ENCODE measurements around the gene TWNK.

TWNK gene

GRCh38 chr10:100995181-100995580, 7.8 kb downstream of the TWNK start:
- Histone ChIP-seq H3K79me2 (ENCODE audit: low read length) (peaks cover 12% of the 10 kb centered on the region), H3K9me2 (replicated peaks; ENCODE audit: insufficient read depth, low read length) (no peaks in the 10 kb centered on the region), H3K4me3 (ENCODE audit: low read length) (no peak overlapping the region), H3K4me1 (ENCODE audit: low read length) (peaks cover 13% of the 10 kb centered on the region), H3K4me2 (ENCODE audit: low read depth, low read length) (no peak overlapping the region), H2AFZ (ENCODE audit: low read length) (no peak overlapping the region), H3F3A (ENCODE audit: insufficient read depth, low read length) (peaks cover 36% of the 10 kb centered on the region), H3K27me3 (replicated peaks; ENCODE audit: insufficient read depth, low read length) (no peaks in the 10 kb centered on the region), H3K9me3 (replicated peaks; ENCODE audit: insufficient read depth, low read length) (no peaks in the 10 kb centered on the region), H3K27ac (ENCODE audit: low read length) (no peak overlapping the region), H3K9ac (ENCODE audit: low read length) (no peak overlapping the region), H4K20me1 (ENCODE audit: insufficient read depth, low read length) (no peaks in the 10 kb centered on the region), H3K36me3 (replicated peaks; ENCODE audit: insufficient read depth, low read length) (peaks cover 8% of the 10 kb centered on the region; the same call in 1 of the 2 replicates)
- no peak for DNase-seq
- TF ChIP-seq CTCF (IDR thresholded peaks at IDR 0.05; ENCODE audit: low read length) = no peak
- TF ChIP-seq EZH2phosphoT487 (IDR thresholded peaks at IDR 0.05; ENCODE audit: low read length) = no peak
- no peak for TF ChIP-seq EZH2 (optimal IDR thresholded peaks at IDR 0.05; ENCODE audit: low read depth, low read length)

GRCh38 chr10:100996678-100997359, 9.5 kb downstream of the TWNK start:
- Histone ChIP-seq H3K36me3 (replicated peaks; ENCODE audit: insufficient read depth, low read length) (no peaks in the 10 kb centered on the region), H3K4me3 (ENCODE audit: low read length) (peak overlapping the region; percentile 92), H3F3A (ENCODE audit: insufficient read depth, low read length) (peaks cover 36% of the 10 kb centered on the region), H3K9me2 (replicated peaks; ENCODE audit: insufficient read depth, low read length) (no peaks in the 10 kb centered on the region), H2AFZ (ENCODE audit: low read length) (peak overlapping the region; percentile 98), H3K9me3 (replicated peaks; ENCODE audit: insufficient read depth, low read length) (no peaks in the 10 kb centered on the region), H3K4me2 (ENCODE audit: low read depth, low read length) (peak overlapping the region; percentile 100), H4K20me1 (ENCODE audit: insufficient read depth, low read length) (no peaks in the 10 kb centered on the region), H3K27ac (ENCODE audit: low read length) (peak overlapping the region; percentile 67; the same call in 1 of the 2 replicates), H3K9ac (ENCODE audit: low read length) (peak overlapping the region; percentile 67), H3K4me1 (ENCODE audit: low read length) (peaks cover 13% of the 10 kb centered on the region), H3K79me2 (ENCODE audit: low read length) (no peaks in the 10 kb centered on the region), H3K27me3 (replicated peaks; ENCODE audit: insufficient read depth, low read length) (no peaks in the 10 kb centered on the region)
- peak; percentile 31 for DNase-seq
- TF ChIP-seq CTCF (IDR thresholded peaks at IDR 0.05; ENCODE audit: low read length) (no peak), EZH2phosphoT487 (IDR thresholded peaks at IDR 0.05; ENCODE audit: low read length) (no peak), EZH2 (optimal IDR thresholded peaks at IDR 0.05; ENCODE audit: low read depth, low read length) (no peak)

GRCh38 chr10:100997360-100998182, 10.2 kb downstream of the TWNK start:
- peak; percentile 68 for DNase-seq
- H4K20me1 ChIP-seq (ENCODE audit: insufficient read depth, low read length) = no peaks in the 10 kb centered on the region
- H3F3A ChIP-seq (ENCODE audit: insufficient read depth, low read length) = peaks cover 36% of the 10 kb centered on the region
- TF ChIP-seq CTCF (IDR thresholded peaks at IDR 0.05; ENCODE audit: low read length) = peak; percentile 89
- TF ChIP-seq EZH2 (optimal IDR thresholded peaks at IDR 0.05; ENCODE audit: low read depth, low read length) = no peak
- TF ChIP-seq EZH2phosphoT487 (IDR thresholded peaks at IDR 0.05; ENCODE audit: low read length) = no peak
- H3K9me2 ChIP-seq (replicated peaks; ENCODE audit: insufficient read depth, low read length) = no peaks in the 10 kb centered on the region
- peaks cover 13% of the 10 kb centered on the region for H3K4me1 ChIP-seq (ENCODE audit: low read length)
- peak overlapping the region; percentile 100 for H3K4me2 ChIP-seq (ENCODE audit: low read depth, low read length)
- peak overlapping the region; percentile 98 for H2AFZ ChIP-seq (ENCODE audit: low read length)
- H3K9me3 ChIP-seq (replicated peaks; ENCODE audit: insufficient read depth, low read length) = no peaks in the 10 kb centered on the region
- H3K79me2 ChIP-seq (ENCODE audit: low read length) = no peaks in the 10 kb centered on the region
- peak overlapping the region; percentile 67 for H3K9ac ChIP-seq (ENCODE audit: low read length)
- no peaks in the 10 kb centered on the region for H3K27me3 ChIP-seq (replicated peaks; ENCODE audit: insufficient read depth, low read length)
- peak overlapping the region; percentile 67; the same call in 1 of the 2 replicates for H3K27ac ChIP-seq (ENCODE audit: low read length)
- H3K4me3 ChIP-seq (ENCODE audit: low read length) = peak overlapping the region; percentile 92
- H3K36me3 ChIP-seq (replicated peaks; ENCODE audit: insufficient read depth, low read length) = no peaks in the 10 kb centered on the region

All from MM.1S (cell line).